Ovary (tissue), 3 donors: ENCODE results near the gene ETNK2.

Source experiments
- CTCF ChIP-seq, 3 donors: fragments of 450-650 bp in 2 of 3; fragments of 200-600 bp in 1 of 3; IDR thresholded peaks; one replicate each; pipeline versions ENCODE4 v1.5.1 to v1.8.0; 2016 to 2022; ENCODE audit warnings: antibody characterized with exemption in 3 of 3, mild to moderate bottlenecking in 1 of 3
- POLR2A ChIP-seq: fragments of 450-650 bp; IDR thresholded peaks from one replicate; pipeline ENCODE4 v1.6.1; 2017; ENCODE audit warnings: antibody characterized with exemption, mild to moderate bottlenecking, moderate library complexity
- donor health status: DM: no; HTN: no; CAD: no.

GRCh38 chr1:204197068-204197467 lies 45.2 kb upstream of the ETNK2 start:
- TF ChIP-seq POLR2A (no peak), CTCF (IDR thresholded peaks at IDR 0.05) (no peak)
